H7 (cell line): ENCODE data around the gene SMARCD3. TPM values are rescaled to one million over a fixed set of nuclear protein-coding genes. Genes with fewer than 3 reads are reported as not detected.

Experiments used
- DNase-seq: peaks from one replicate; pipeline ENCODE4 v3.0.0; 2012
- H3K27me3 ChIP-seq: 2 replicates; pipeline ENCODE4 v1.6.0; 2011; ENCODE audit warnings: mild to moderate bottlenecking, low read length; ENCODE audit not compliant: control insufficient read depth, insufficient read depth
- H3K36me3 ChIP-seq: replicated peaks from 2 replicates; pipeline ENCODE4 v1.5.1; 2011; ENCODE audit warnings: low read length; ENCODE audit not compliant: control insufficient read depth, insufficient read depth
- H3K4me3 ChIP-seq: 2 replicates; pipeline ENCODE4 v1.5.1; 2011; ENCODE audit warnings: low read depth, mild to moderate bottlenecking, control low read depth, low read length, moderate library complexity; ENCODE audit not compliant: insufficient read depth
- total RNA-seq: library from RNA; depleted of rRNA; stranded (reverse); fragments of >200 nt; shearing (Covaris generic); gene quantifications from 2 replicates; pipeline ENCODE4 v1.2.3, GENCODE V29; 2014; rRNA removed

The SMARCD3 gene
- total RNA-seq = 7.2 and 23.6 TPM in 2 replicates

DNA sequence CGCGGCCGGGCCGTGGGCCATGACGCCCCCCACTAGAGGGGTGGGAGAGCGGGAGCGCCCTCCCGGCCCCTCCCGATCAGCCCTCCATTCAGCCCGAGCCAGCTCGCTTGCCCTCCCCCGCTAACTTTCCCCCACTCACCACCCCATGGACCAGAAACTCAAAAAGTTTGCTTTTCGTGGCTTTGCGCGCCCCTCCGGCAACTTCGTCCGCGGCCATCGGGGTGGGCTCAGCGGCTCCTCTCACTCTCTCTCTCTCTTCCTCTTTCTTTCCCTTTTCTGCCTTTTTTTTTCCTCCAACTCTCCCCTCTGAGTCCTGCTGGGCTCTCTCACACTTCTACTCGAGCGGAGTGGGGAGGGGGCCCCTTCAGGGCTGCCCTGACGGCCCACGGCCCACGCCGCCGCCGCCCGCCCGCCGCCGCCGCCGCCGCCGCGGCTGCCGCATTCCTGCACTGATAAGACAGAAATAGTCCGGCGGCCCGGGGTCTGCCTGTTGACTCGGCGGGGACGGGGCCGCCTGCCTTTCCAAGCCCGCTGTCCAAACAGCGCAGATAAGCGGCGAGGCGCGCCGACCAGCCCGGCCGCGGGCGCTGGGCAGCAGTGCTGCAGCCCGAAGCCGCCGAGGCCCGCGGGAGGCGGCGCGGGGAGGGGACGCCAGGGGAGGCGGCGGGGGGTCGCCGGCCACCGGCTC lies at the start of gene SMARCD3:
TSS of gene SMARCD3 (minus strand) at position 349 of the 688 bp plus-strand sequence. CDS start at position 217, 132 bp downstream.
- DNase-seq = peak; percentile 92
- Histone ChIP-seq H3K4me3 (peak within 1 kb of the TSS; percentile 45), H3K27me3 (peaks cover 66% of the 10 kb centered on the region)

DNA sequence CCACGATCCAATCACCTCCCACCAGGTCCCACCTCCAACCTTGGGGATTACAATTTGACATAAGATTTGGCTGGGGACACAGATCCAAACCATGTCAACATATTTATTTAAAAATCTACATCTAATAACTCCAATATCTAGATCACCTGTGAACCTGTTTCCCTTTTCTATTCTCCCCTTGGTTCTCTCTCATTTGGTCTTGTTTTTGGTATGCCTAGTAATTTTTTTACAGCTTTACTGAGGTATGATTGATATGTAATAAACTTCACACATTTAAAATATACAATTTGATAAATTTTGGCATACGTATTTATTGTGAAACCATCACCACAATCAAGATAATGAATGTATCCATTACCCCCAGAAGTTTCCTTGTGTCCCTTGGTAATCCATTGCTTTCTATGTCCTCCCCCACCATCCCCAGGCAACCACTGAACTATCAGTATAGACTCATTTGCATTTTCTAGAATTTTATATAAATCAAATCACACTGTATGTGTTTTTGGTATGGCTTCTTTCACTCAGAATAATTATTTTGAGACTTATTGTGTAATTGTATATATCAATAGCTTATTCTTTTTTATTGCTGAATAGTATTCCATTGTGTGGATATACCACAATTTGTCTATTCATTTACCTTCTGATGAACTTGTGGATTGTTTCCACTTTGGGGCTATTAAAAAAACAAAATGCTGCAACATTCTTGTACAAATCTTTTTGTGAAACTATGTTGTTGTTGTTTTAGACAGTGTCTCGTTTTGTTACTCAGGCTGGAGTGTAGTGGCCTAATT lies 47.9 kb upstream of the SMARCD3 start:
- Histone ChIP-seq H3K36me3 (no peaks in the 10 kb centered on the region), H3K4me3 (no peak overlapping the region), H3K27me3 (no peaks in the 10 kb centered on the region; the same call in 1 of the 2 replicates)
- DNase-seq = no peak

More for the DNA sequence above, at the start of gene SMARCD3:
- H3K36me3 ChIP-seq = no peaks in the 10 kb centered on the region

DNA sequence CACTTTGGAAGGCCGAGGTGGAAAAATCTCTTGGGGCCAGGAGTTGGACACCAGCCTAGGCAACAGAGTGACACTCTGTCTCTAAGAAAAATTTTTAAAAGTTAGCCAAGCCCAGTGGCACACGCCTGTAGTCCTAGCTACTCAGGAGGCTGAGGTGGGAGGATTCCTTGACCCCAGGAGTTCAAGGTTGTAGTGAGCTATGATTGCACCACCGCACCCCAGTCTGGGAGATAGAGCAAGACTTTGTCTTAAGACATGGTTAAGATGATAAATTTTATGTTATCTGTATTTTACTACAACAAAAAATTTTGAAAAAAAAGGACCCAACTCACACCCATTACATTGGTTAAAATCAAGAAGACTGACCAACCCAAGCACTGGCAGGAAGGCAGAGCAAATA lies 44.4 kb upstream of the SMARCD3 start:
- H3K36me3 ChIP-seq = no peaks in the 10 kb centered on the region
- DNase-seq = no peak
- H3K4me3 ChIP-seq = no peak overlapping the region
- no peaks in the 10 kb centered on the region for H3K27me3 ChIP-seq

DNA sequence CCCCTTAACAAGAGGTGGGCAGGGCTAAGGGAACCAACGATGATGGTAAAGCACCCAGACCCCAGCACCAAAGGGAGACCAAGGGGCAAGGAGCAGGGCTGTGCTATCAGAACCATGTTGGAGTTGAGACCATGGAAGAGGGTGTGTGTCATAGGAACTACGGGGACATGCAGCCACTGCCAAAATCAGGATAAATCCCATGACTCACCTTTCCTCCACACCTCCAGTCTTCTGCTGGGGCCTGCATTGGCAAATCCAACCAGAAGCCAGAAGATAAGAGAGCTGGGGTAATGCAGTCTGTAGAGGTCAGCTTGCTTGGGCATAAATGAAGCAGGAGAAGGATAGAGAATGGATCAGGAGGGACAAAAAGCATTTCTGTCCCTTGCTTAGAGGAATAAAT lies 42.7 kb upstream of the SMARCD3 start:
- DNase-seq = no peak
- H3K36me3 ChIP-seq = no peaks in the 10 kb centered on the region
- no peak overlapping the region for H3K4me3 ChIP-seq
- H3K27me3 ChIP-seq = no peaks in the 10 kb centered on the region

DNA sequence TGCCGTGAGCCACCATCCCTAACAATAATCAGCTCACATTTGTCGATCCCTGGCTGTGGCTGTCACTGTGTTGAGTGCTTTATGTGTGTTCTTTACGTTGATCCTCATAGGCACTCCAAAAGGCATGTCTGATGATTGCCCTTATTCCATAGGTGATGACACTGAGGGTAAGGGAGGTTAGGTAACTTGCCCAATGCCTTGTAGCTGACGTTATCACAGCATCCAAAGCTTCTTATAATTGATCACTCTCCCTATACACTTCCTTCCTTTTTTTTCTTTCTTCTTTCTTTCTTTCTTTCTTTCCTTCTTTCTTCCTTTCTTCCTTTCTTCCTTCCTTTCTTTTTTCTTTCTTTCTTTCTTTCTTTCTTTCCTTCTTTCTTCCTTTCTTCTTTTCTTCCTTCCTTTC lies 41.9 kb upstream of the SMARCD3 start:
- Histone ChIP-seq H3K36me3 (no peaks in the 10 kb centered on the region), H3K27me3 (no peaks in the 10 kb centered on the region), H3K4me3 (no peak overlapping the region)
- DNase-seq = no peak

DNA sequence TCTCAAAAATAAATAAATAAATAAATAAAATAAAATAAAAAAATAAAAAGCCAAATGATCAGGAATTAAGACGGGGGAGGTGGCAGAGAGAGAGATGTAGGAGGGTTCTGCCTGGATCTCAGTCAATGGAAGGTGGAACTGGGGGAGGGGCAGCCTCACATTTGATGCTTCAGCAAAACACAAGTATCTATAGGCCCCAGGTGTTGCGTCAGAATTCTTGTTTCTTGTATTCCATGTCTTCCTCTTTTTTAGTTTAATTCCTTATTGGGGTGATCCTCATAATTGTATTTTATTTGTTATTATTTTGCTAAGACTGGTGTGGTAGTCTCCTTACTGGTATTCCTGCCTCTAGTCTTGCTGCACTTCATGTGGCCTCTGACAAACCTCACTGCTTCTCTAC lies 41.4 kb upstream of the SMARCD3 start:
- no peak for DNase-seq
- Histone ChIP-seq H3K27me3 (no peaks in the 10 kb centered on the region), H3K4me3 (no peak overlapping the region), H3K36me3 (no peaks in the 10 kb centered on the region)

DNA sequence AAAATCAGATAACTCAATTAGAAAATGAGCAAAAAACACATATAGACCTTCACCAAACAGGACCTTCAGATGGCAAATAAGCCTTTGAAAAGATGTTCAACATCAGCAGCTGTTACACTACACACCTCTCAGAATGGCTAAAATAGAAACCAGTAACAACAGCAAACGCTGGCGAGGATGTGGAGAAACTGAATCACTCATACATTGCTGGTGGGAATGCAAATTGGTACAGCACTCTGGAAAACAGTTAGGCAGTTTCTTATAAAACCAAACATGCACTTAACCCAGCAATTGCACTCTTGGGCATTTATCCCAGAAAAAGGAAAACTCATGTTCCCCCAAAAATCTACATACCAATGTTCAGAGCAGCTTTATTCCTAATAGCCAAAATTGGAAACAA lies 37.7 kb upstream of the SMARCD3 start:
- H3K27me3 ChIP-seq = no peaks in the 10 kb centered on the region
- no peak overlapping the region for H3K4me3 ChIP-seq
- no peak for DNase-seq
- H3K36me3 ChIP-seq = no peaks in the 10 kb centered on the region

DNA sequence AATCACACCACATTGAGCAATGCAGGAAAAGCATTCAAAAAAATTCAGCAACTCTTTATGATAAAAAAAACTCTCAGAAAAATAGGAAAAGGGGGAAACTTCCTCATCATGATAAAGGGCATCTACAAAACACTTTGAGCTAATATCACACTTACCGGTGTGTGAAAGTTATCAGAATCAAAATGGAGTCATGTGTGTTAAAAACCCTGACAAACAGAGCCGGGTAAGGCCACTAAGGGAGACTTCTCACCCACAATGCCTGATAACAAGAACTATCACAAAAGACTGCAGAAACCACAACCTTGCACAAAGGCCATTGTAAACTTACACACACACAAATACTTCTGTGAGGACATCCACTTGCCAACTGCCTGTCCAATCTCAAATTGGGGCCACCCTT lies 34.8 kb upstream of the SMARCD3 start:
- no peak overlapping the region for H3K4me3 ChIP-seq
- H3K36me3 ChIP-seq = no peaks in the 10 kb centered on the region
- H3K27me3 ChIP-seq = peaks cover 2% of the 10 kb centered on the region; the same call in 1 of the 2 replicates
- no peak for DNase-seq

DNA sequence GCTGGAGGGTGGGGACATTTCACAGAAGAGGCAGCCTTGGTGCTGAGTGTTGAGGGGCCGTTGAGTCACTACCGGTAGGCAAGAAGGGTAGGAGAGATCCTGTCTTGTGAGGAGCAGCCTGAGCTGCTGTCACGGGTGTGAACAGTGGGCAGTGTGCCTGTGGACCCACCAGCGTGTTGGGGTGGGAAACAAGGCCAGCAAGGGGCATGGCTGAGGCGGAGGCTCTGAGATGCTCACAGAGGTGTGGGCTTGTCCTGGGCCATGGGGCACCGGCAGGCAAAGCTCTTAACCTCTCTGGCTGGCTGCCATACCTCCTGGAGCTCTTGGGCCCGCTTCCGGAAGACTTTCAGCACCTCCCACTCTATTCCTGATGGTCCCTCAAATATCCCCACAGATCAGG lies 33.6 kb upstream of the SMARCD3 start:
- H3K27me3 ChIP-seq = peaks cover 10% of the 10 kb centered on the region
- no peaks in the 10 kb centered on the region for H3K36me3 ChIP-seq
- H3K4me3 ChIP-seq = no peak overlapping the region
- no peak for DNase-seq

DNA sequence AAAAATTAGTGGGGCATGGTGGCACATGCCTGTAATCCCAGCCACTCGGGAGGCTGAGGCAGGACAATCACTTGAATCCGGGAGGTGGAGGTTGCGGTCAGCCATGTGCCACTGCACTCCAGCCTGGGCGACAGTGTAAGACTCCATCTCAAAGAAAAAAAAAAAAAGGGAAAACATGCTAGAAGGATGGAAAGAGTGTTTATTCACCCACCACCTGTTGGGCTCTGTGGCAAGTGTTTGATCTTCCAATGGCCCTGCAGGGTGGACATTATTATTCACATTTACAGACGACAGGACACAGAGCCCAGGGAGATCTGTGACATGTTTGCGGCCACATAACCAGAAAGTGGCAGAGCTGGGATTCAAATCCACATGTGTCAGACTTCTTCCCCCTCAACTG lies 33.2 kb upstream of the SMARCD3 start:
- Histone ChIP-seq H3K36me3 (no peaks in the 10 kb centered on the region), H3K4me3 (no peak overlapping the region), H3K27me3 (peaks cover 10% of the 10 kb centered on the region)
- no peak for DNase-seq

DNA sequence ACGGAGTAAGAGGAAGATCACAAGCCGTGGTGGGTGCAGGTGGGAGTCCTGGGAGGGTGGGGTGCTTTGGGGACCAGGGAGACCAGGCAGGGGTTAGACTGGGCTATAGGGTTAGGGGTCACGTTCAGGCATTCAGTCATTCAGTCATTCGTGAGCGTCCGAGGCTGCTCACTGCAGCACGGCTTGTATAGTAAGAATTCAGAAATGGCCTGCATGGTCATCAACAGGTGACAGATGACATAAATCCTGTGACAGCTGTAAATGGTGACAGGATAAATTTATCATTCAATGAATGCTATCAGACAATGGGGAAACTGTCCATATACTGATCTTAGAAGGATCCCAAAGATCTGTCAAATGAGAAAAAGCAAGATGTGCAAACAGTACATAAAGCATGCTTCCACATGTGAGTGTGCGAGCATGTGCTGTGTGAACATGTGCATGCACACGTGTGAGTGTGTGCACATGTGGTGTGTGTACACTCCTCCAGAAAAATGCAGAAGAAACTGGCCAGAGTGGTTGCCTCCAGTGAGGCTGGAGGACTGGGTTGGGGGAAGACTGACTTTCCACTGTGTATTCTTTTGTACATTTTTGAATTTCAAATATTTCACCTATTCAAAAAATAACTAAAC lies 32.0 kb upstream of the SMARCD3 start:
- Histone ChIP-seq H3K4me3 (no peak overlapping the region), H3K27me3 (peaks cover 21% of the 10 kb centered on the region), H3K36me3 (no peaks in the 10 kb centered on the region)
- DNase-seq = no peak

DNA sequence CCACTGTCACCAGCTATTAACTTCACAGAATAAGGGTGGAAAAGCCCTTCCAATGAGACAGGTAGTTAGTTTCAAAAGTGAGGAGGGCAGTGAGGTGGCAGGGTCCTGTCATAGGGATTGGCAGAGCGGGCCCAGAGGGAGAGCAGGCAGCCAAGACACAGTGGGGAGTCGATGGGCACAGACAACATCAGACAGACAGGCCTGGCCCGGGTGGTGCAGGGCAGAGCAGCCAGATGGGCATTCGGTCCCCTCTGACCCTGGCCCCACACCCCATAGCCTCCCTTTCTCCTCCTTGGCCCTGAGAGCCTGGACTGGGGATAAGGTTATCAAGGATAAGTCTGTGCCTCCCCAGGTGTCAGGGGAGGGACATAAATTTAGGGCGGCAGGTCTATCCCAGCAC lies 31.4 kb upstream of the SMARCD3 start:
- no peak for DNase-seq
- H3K4me3 ChIP-seq = no peak overlapping the region
- peaks cover 22% of the 10 kb centered on the region for H3K27me3 ChIP-seq
- no peaks in the 10 kb centered on the region for H3K36me3 ChIP-seq

DNA sequence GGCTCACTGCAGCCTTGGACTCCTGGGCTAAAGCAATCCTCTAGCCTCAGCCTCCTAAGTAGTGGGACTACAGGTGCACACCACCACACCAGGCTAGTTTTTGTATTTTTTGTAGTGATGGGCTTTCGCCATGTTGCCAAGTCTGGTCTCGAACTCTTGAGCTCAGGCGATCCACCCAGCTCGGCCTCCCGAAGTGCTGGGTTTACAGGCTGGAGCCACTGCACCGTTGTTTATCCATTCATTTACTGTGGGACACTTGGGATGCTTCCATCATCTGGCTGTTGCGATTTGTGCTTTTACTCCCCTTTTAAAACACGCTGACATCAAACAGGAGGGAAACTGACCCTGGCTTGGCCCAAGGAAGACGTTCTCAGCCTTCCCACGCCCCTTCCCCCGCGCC lies 30.5 kb upstream of the SMARCD3 start:
- no peaks in the 10 kb centered on the region for H3K36me3 ChIP-seq
- H3K27me3 ChIP-seq = peaks cover 22% of the 10 kb centered on the region
- no peak overlapping the region for H3K4me3 ChIP-seq
- no peak for DNase-seq

DNA sequence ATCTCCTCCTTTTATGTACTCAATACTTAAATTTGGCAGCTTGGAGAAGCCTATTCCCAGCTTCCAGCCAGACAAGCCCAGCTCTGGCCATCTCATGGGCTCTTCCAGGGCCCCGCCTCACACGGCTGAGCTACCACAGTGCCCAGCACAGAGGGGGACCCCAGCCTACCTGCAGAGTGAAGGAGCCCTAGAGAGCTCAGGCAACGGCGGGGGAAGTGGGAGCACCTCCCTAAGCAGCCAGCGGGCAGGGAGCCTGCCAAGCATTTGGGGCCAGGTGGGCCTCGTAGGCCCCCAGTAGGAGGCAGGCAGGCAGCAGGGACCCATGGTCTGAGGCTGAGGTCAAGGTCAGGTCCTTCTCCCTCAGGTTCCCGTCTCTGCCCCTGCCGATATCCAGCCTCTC lies 29.1 kb upstream of the SMARCD3 start:
- no peaks in the 10 kb centered on the region for H3K36me3 ChIP-seq
- no peak overlapping the region for H3K4me3 ChIP-seq
- DNase-seq = no peak
- peaks cover 22% of the 10 kb centered on the region for H3K27me3 ChIP-seq
